C4-2B (cell line): ENCODE measurements around the gene HOXB5.

ENCODE experiments used
- H3K27ac ChIP-seq: fragments of 450-650 bp; 2 replicates; pipeline ENCODE4 v1.5.1; 2017
- CTCF ChIP-seq: fragments of 450-650 bp; conservative IDR thresholded peaks from 2 replicates; pipeline ENCODE4 v1.5.1; 2017; ENCODE audit warnings: mild to moderate bottlenecking
- ZFX ChIP-seq: fragments of 450-650 bp; IDR thresholded peaks from 2 replicates; pipeline ENCODE4 v1.6.1; 2017

HOXB5 gene

GRCh38 chr17:48622857-48623256, 29.3 kb upstream of the HOXB5 start:
- TF ChIP-seq CTCF (no peak), ZFX (no peak)
- no peak overlapping the region for H3K27ac ChIP-seq

GRCh38 chr17:48621410-48622392, 28.1 kb upstream of the HOXB5 start:
- no peak overlapping the region for H3K27ac ChIP-seq
- TF ChIP-seq CTCF, result no peak
- TF ChIP-seq ZFX, result no peak

GRCh38 chr17:48620461-48621139, 27.0 kb upstream of the HOXB5 start:
- H3K27ac ChIP-seq, result no peak overlapping the region
- TF ChIP-seq ZFX, result no peak
- no peak for TF ChIP-seq CTCF

GRCh38 chr17:48619826-48620449, 26.4 kb upstream of the HOXB5 start:
- TF ChIP-seq CTCF (no peak), ZFX (no peak)
- H3K27ac ChIP-seq, result no peak overlapping the region

GRCh38 chr17:48618256-48618896, 24.8 kb upstream of the HOXB5 start:
- TF ChIP-seq ZFX (no peak), CTCF (peak; percentile 99)
- no peak overlapping the region for H3K27ac ChIP-seq

GRCh38 chr17:48617471-48618255, 24.1 kb upstream of the HOXB5 start:
- H3K27ac ChIP-seq, result no peak overlapping the region
- TF ChIP-seq ZFX, result no peak
- no peak for TF ChIP-seq CTCF
